WTC11 (cell line): ENCODE measurements around the gene QRFPR. TPM values are rescaled to one million over a fixed set of nuclear protein-coding genes. Genes with fewer than 3 reads are reported as not detected.

Experiments used
- ATAC-seq: fragments of 200-7000 bp; cut with Tn5 transposase; 2 replicates; pipeline ENCODE4 v1.10.0; 2021; ENCODE audit warnings: mild to moderate bottlenecking, moderate library complexity
- CTCF ChIA-PET: fragments of 300-600 bp; sonication (Branson Sonifier 250); formaldehyde crosslinking; loops from one replicate; lab custom pipeline; 2021; ENCODE audit warnings: antibody characterized with exemption; lab: Charles Lee
- POLR2A ChIA-PET: fragments of 350-600 bp; sonication (Branson Sonifier 250); formaldehyde crosslinking; loops from one replicate; lab custom pipeline; 2021; ENCODE audit warnings: antibody characterized with exemption; lab: Charles Lee
- DNase-seq: peaks from one replicate; pipeline ENCODE4 v3.0.0; 2021; ENCODE audit warnings: low spot score
- H3K27ac Mint-ChIP-seq: 2 replicates; pipeline ENCODE4 v1.8.0; 2021; ENCODE audit warnings: mixed read lengths
- H3K27me3 Mint-ChIP-seq: 2 replicates; pipeline ENCODE4 v1.8.0; 2021; ENCODE audit warnings: low read depth, mild to moderate bottlenecking, moderate library complexity, mixed read lengths
- H3K36me3 Mint-ChIP-seq: 2 replicates; pipeline ENCODE4 v1.8.0; 2021; ENCODE audit warnings: mixed read lengths
- H3K4me1 Mint-ChIP-seq: 2 replicates; pipeline ENCODE4 v1.8.0; 2022; ENCODE audit warnings: mixed read lengths
- H3K4me3 Mint-ChIP-seq: 2 replicates; pipeline ENCODE4 v1.8.0; 2021; ENCODE audit warnings: mild to moderate bottlenecking, moderate library complexity, mixed read lengths
- H3K9me3 Mint-ChIP-seq: 2 replicates; pipeline ENCODE4 v1.8.0; 2021; ENCODE audit warnings: mixed read lengths
- ATF3 ChIP-seq: sonication (generic); formaldehyde crosslinking; conservative IDR thresholded peaks from 2 replicates; pipeline ENCODE4 v1.8.1; 2022; ENCODE audit warnings: mild to moderate bottlenecking, missing genetic modification reagents
- CBFB ChIP-seq: sonication (generic); formaldehyde crosslinking; IDR thresholded peaks from 2 replicates; pipeline ENCODE4 v1.8.1; 2022; ENCODE audit warnings: mild to moderate bottlenecking, low read depth, missing genetic modification reagents
- CDX4 ChIP-seq: fragments of 250-450 bp; sonication (Bioruptor Pico); IDR thresholded peaks from 2 replicates; pipeline ENCODE4 v1.9.0; 2021; ENCODE audit warnings: moderate library complexity, mild to moderate bottlenecking, inconsistent platforms, borderline replicate concordance
- GABPB1 ChIP-seq: sonication (generic); formaldehyde crosslinking; IDR thresholded peaks from 2 replicates; pipeline ENCODE4 v1.8.1; 2023; ENCODE audit warnings: mild to moderate bottlenecking, missing genetic modification reagents
- GRHL2 ChIP-seq: fragments of 250-450 bp; sonication (Bioruptor Pico); IDR thresholded peaks from 2 replicates; pipeline ENCODE4 v1.8.0; 2022; ENCODE audit warnings: mild to moderate bottlenecking, moderate library complexity; ENCODE audit not compliant: insufficient replicate concordance, severe bottlenecking
- IRF2 ChIP-seq: sonication (generic); formaldehyde crosslinking; IDR thresholded peaks from 2 replicates; pipeline ENCODE4 v1.8.0; 2022; ENCODE audit warnings: low read depth, missing genetic modification reagents, borderline replicate concordance
- KAT7 ChIP-seq: sonication (generic); formaldehyde crosslinking; IDR thresholded peaks from 2 replicates; pipeline ENCODE4 v1.8.1; 2023; ENCODE audit warnings: missing genetic modification reagents, mild to moderate bottlenecking, borderline replicate concordance
- MXD4 ChIP-seq: fragments of 250-450 bp; sonication (Bioruptor Pico); IDR thresholded peaks from 2 replicates; pipeline ENCODE4 v1.8.0; 2021; ENCODE audit warnings: mild to moderate bottlenecking, moderate library complexity, borderline replicate concordance
- NR1H2 ChIP-seq: sonication (generic); formaldehyde crosslinking; IDR thresholded peaks from 2 replicates; pipeline ENCODE4 v1.9.0; 2021; ENCODE audit warnings: mild to moderate bottlenecking, moderate library complexity, missing genetic modification reagents
- STAT6 ChIP-seq: sonication (generic); formaldehyde crosslinking; conservative IDR thresholded peaks from 2 replicates; pipeline ENCODE4 v1.8.1; 2023; ENCODE audit warnings: mild to moderate bottlenecking, low read depth, missing genetic modification reagents, moderate library complexity
- TEAD4 ChIP-seq: sonication (generic); formaldehyde crosslinking; IDR thresholded peaks from 2 replicates; pipeline ENCODE4 v1.8.0; 2022; ENCODE audit warnings: mild to moderate bottlenecking, missing genetic modification reagents
- TP53 ChIP-seq: sonication (generic); formaldehyde crosslinking; IDR thresholded peaks from 2 replicates; pipeline ENCODE4 v1.8.1; 2023; ENCODE audit warnings: mild to moderate bottlenecking, missing genetic modification reagents
- ZNF396 ChIP-seq: fragments of 250-450 bp; sonication (Bioruptor Pico); IDR thresholded peaks from 2 replicates; pipeline ENCODE4 v1.8.0; 2021; ENCODE audit warnings: mild to moderate bottlenecking, moderate library complexity, borderline replicate concordance
- ZNF416 ChIP-seq: fragments of 250-450 bp; sonication (Bioruptor Pico); IDR thresholded peaks from 2 replicates; pipeline ENCODE4 v1.9.0; 2021; ENCODE audit warnings: mild to moderate bottlenecking, inconsistent platforms
- ZSCAN18 ChIP-seq: fragments of 250-450 bp; sonication (Bioruptor Pico); IDR thresholded peaks from 2 replicates; pipeline ENCODE4 v2.1.2; 2022; ENCODE audit warnings: mild to moderate bottlenecking, moderate library complexity
- total RNA-seq: library from RNA; stranded (reverse); gene quantifications from 3 replicates; pipeline ENCODE4 v1.2.3, GENCODE V29; 2021
- TF ChIP-seq, protein P1 (sequence below): sonication (generic); formaldehyde crosslinking; IDR thresholded peaks from 2 replicates; pipeline ENCODE4 v1.8.0; 2023; ENCODE audit warnings: missing genetic modification reagents, mild to moderate bottlenecking, borderline replicate concordance
- TF ChIP-seq, protein P2 (sequence below): fragments of 250-450 bp; sonication (Bioruptor Pico); IDR thresholded peaks from 2 replicates; pipeline ENCODE4 v1.8.0; 2021; ENCODE audit warnings: mild to moderate bottlenecking

The QRFPR gene
- total RNA-seq, 1 experiment from 2014 or later = 0.68 TPM

- H3K9me3 Mint-ChIP-seq = no peaks in the 10 kb centered on the region
- H3K4me1 Mint-ChIP-seq = no peaks in the 10 kb centered on the region
- ATAC-seq = no peak
- no peaks in the 10 kb centered on the region for H3K36me3 Mint-ChIP-seq
- no peak overlapping the region for H3K4me3 Mint-ChIP-seq
- no peaks in the 10 kb centered on the region for H3K27me3 Mint-ChIP-seq
- no peak for TF ChIP-seq ATF3 (CRISPR knock-in tag)
- TF ChIP-seq ZNF416 (CRISPR knock-in tag) = no peak
- TF ChIP-seq CBFB (CRISPR knock-in tag) = no peak
- no peak for TF ChIP-seq ZNF396
- no peak for TF ChIP-seq STAT6 (CRISPR knock-in tag)
- no peak for TF ChIP-seq GRHL2 (CRISPR knock-in tag)
- DNase-seq = no peak
- ChIA-PET POLR2A (no interaction called here), CTCF (interaction anchor here (1.0 to 1.1 kb wide), 2 partner anchors 22 to 27 kb away, joined by 3 to 5 read pairs; no protein-coding TSS in a partner anchor)
- H3K27ac Mint-ChIP-seq = no peak overlapping the region
These were observed 17.3 kb upstream of the QRFPR start for GRCh38 chr4:121397941-121398601.

- Mint-ChIP-seq H3K27me3 (no peaks in the 10 kb centered on the region), H3K9me3 (no peaks in the 10 kb centered on the region; the same call in 1 of the 2 replicates), H3K4me3 (no peak overlapping the region), H3K27ac (no peak overlapping the region), H3K4me1 (no peaks in the 10 kb centered on the region), H3K36me3 (no peaks in the 10 kb centered on the region)
- no peak for DNase-seq
- no peak for ATAC-seq
- CTCF ChIA-PET = interaction anchor here (1.0 kb wide), 1 partner anchor 23 kb away, joined by 3 read pairs; no protein-coding TSS in a partner anchor
- POLR2A ChIA-PET = no interaction called here
- TF ChIP-seq GABPB1 (CRISPR knock-in tag) (no peak), CDX4 (CRISPR knock-in tag) (no peak), TP53 (CRISPR knock-in tag) (no peak), ZNF416 (CRISPR knock-in tag) (no peak), KAT7 (CRISPR knock-in tag) (no peak), MXD4 (CRISPR knock-in tag) (no peak), TEAD4 (CRISPR knock-in tag) (no peak), CBFB (CRISPR knock-in tag) (no peak), NR1H2 (CRISPR knock-in tag) (no peak), ZSCAN18 (CRISPR knock-in tag) (no peak), IRF2 (no peak)
- TF ChIP-seq, protein P1, sequence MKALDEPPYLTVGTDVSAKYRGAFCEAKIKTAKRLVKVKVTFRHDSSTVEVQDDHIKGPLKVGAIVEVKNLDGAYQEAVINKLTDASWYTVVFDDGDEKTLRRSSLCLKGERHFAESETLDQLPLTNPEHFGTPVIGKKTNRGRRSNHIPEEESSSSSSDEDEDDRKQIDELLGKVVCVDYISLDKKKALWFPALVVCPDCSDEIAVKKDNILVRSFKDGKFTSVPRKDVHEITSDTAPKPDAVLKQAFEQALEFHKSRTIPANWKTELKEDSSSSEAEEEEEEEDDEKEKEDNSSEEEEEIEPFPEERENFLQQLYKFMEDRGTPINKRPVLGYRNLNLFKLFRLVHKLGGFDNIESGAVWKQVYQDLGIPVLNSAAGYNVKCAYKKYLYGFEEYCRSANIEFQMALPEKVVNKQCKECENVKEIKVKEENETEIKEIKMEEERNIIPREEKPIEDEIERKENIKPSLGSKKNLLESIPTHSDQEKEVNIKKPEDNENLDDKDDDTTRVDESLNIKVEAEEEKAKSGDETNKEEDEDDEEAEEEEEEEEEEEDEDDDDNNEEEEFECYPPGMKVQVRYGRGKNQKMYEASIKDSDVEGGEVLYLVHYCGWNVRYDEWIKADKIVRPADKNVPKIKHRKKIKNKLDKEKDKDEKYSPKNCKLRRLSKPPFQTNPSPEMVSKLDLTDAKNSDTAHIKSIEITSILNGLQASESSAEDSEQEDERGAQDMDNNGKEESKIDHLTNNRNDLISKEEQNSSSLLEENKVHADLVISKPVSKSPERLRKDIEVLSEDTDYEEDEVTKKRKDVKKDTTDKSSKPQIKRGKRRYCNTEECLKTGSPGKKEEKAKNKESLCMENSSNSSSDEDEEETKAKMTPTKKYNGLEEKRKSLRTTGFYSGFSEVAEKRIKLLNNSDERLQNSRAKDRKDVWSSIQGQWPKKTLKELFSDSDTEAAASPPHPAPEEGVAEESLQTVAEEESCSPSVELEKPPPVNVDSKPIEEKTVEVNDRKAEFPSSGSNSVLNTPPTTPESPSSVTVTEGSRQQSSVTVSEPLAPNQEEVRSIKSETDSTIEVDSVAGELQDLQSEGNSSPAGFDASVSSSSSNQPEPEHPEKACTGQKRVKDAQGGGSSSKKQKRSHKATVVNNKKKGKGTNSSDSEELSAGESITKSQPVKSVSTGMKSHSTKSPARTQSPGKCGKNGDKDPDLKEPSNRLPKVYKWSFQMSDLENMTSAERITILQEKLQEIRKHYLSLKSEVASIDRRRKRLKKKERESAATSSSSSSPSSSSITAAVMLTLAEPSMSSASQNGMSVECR (CRISPR knock-in tag) = no peak
- TF ChIP-seq, protein P2, sequence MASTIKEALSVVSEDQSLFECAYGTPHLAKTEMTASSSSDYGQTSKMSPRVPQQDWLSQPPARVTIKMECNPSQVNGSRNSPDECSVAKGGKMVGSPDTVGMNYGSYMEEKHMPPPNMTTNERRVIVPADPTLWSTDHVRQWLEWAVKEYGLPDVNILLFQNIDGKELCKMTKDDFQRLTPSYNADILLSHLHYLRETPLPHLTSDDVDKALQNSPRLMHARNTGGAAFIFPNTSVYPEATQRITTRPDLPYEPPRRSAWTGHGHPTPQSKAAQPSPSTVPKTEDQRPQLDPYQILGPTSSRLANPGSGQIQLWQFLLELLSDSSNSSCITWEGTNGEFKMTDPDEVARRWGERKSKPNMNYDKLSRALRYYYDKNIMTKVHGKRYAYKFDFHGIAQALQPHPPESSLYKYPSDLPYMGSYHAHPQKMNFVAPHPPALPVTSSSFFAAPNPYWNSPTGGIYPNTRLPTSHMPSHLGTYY (CRISPR knock-in tag) = no peak
These were observed 16.6 kb upstream of the QRFPR start for GRCh38 chr4:121397434-121397833.
